ENCODE results near the gene DPM3. TPM values are rescaled to one million over a fixed set of nuclear protein-coding genes. Genes with fewer than 3 reads are reported as not detected.
"Not testable (repeated sequence)": the region's sequence is repeated elsewhere in the genome, so short reads cannot be mapped to it uniquely, and the experiment has no call there.

DPM3 gene
- total RNA-seq, 1 experiment from 2014 or later = 193 TPM

- not testable (repeated sequence) for H3K4me3 ChIP-seq (ENCODE audit: insufficient read depth, low read depth, low read length); H3K27me3 ChIP-seq (ENCODE audit: control insufficient read depth, insufficient read depth, low read length); DNase-seq; H3K36me3 ChIP-seq (replicated peaks; ENCODE audit: control insufficient read depth, insufficient read depth, low read length)
Observed at GRCh38 chr1:155155996-155156643, 15.8 kb upstream of the DPM3 start.

- Histone ChIP-seq H3K27me3 (ENCODE audit: control insufficient read depth, insufficient read depth, low read length) (no peaks in the 10 kb centered on the region), H3K36me3 (replicated peaks; ENCODE audit: control insufficient read depth, insufficient read depth, low read length) (no peaks in the 10 kb centered on the region), H3K4me3 (ENCODE audit: insufficient read depth, low read depth, low read length) (no peak overlapping the region)
- peak; percentile 24 for DNase-seq
Observed at GRCh38 chr1:155145491-155145890, 5.2 kb upstream of the DPM3 start.

GRCh38 chr1:155141749-155142148, 1.4 kb upstream of the DPM3 start:
- H3K27me3 ChIP-seq (ENCODE audit: control insufficient read depth, insufficient read depth, low read length) = no peaks in the 10 kb centered on the region
- DNase-seq = no peak
- H3K4me3 ChIP-seq (ENCODE audit: insufficient read depth, low read depth, low read length) = no peak overlapping the region
- H3K36me3 ChIP-seq (replicated peaks; ENCODE audit: control insufficient read depth, insufficient read depth, low read length) = peaks cover 2% of the 10 kb centered on the region; the same call in 1 of the 2 replicates

- no peak for DNase-seq
- H3K36me3 ChIP-seq (replicated peaks; ENCODE audit: control insufficient read depth, insufficient read depth, low read length) = peaks cover 2% of the 10 kb centered on the region; the same call in 1 of the 2 replicates
- peak overlapping the region; percentile 97 for H3K4me3 ChIP-seq (ENCODE audit: insufficient read depth, low read depth, low read length)
- no peaks in the 10 kb centered on the region for H3K27me3 ChIP-seq (ENCODE audit: control insufficient read depth, insufficient read depth, low read length)
Observed at GRCh38 chr1:155140630-155140953, 261 bp upstream of the DPM3 start.

- no peak for DNase-seq
- Histone ChIP-seq H3K36me3 (replicated peaks; ENCODE audit: control insufficient read depth, insufficient read depth, low read length) (peaks cover 2% of the 10 kb centered on the region; the same call in 1 of the 2 replicates), H3K4me3 (ENCODE audit: insufficient read depth, low read depth, low read length) (no peak overlapping the region), H3K27me3 (ENCODE audit: control insufficient read depth, insufficient read depth, low read length) (no peaks in the 10 kb centered on the region)
Observed at GRCh38 chr1:155137154-155137949, 3.0 kb downstream of the DPM3 start.

GRCh38 chr1:155136748-155137147, 3.6 kb downstream of the DPM3 start:
- peak; percentile 55 for DNase-seq
- Histone ChIP-seq H3K36me3 (replicated peaks; ENCODE audit: control insufficient read depth, insufficient read depth, low read length) (peaks cover 2% of the 10 kb centered on the region; the same call in 1 of the 2 replicates), H3K4me3 (ENCODE audit: insufficient read depth, low read depth, low read length) (peak overlapping the region; percentile 37), H3K27me3 (ENCODE audit: control insufficient read depth, insufficient read depth, low read length) (no peaks in the 10 kb centered on the region)

GRCh38 chr1:155135415-155136028, 4.8 kb downstream of the DPM3 start, which contains the start of gene SLC50A1:
SLC50A1 (plus strand) TSS chr1:155135852; CDS start chr1:155135912, 60 bp downstream.
- DNase-seq = peak; percentile 98
- peaks cover 3% of the 10 kb centered on the region for H3K36me3 ChIP-seq (replicated peaks; ENCODE audit: control insufficient read depth, insufficient read depth, low read length)
- peak within 1 kb of the TSS; percentile 87 for H3K4me3 ChIP-seq (ENCODE audit: insufficient read depth, low read depth, low read length)
- H3K27me3 ChIP-seq (ENCODE audit: control insufficient read depth, insufficient read depth, low read length) = peaks cover 1% of the 10 kb centered on the region; the same call in 1 of the 2 replicates

- peak; percentile 71 for DNase-seq
- H3K36me3 ChIP-seq (replicated peaks; ENCODE audit: control insufficient read depth, insufficient read depth, low read length) = peaks cover 3% of the 10 kb centered on the region
- H3K4me3 ChIP-seq (ENCODE audit: insufficient read depth, low read depth, low read length) = peak overlapping the region; percentile 87
Observed at GRCh38 chr1:155134880-155135414, 5.4 kb downstream of the DPM3 start.

GRCh38 chr1:155134322-155134721, 6.0 kb downstream of the DPM3 start:
- Histone ChIP-seq H3K27me3 (ENCODE audit: control insufficient read depth, insufficient read depth, low read length) (peaks cover 6% of the 10 kb centered on the region), H3K4me3 (ENCODE audit: insufficient read depth, low read depth, low read length) (no peak overlapping the region), H3K36me3 (replicated peaks; ENCODE audit: control insufficient read depth, insufficient read depth, low read length) (peaks cover 3% of the 10 kb centered on the region)
- DNase-seq = no peak

More at GRCh38 chr1:155134880-155135414, 5.4 kb downstream of the DPM3 start:
- H3K27me3 ChIP-seq (ENCODE audit: control insufficient read depth, insufficient read depth, low read length) = peaks cover 1% of the 10 kb centered on the region; the same call in 1 of the 2 replicates

GRCh38 chr1:155133799-155134281, 6.5 kb downstream of the DPM3 start:
- DNase-seq = no peak
- Histone ChIP-seq H3K36me3 (replicated peaks; ENCODE audit: control insufficient read depth, insufficient read depth, low read length) (peaks cover 3% of the 10 kb centered on the region), H3K27me3 (ENCODE audit: control insufficient read depth, insufficient read depth, low read length) (peaks cover 10% of the 10 kb centered on the region), H3K4me3 (ENCODE audit: insufficient read depth, low read depth, low read length) (no peak overlapping the region)

GRCh38 chr1:155131856-155132255, 8.5 kb downstream of the DPM3 start:
- peak; percentile 2 for DNase-seq
- Histone ChIP-seq H3K36me3 (replicated peaks; ENCODE audit: control insufficient read depth, insufficient read depth, low read length) (peaks cover 1% of the 10 kb centered on the region), H3K4me3 (ENCODE audit: insufficient read depth, low read depth, low read length) (no peak overlapping the region), H3K27me3 (ENCODE audit: control insufficient read depth, insufficient read depth, low read length) (peaks cover 29% of the 10 kb centered on the region)

- Histone ChIP-seq H3K36me3 (replicated peaks; ENCODE audit: control insufficient read depth, insufficient read depth, low read length) (peaks cover 1% of the 10 kb centered on the region), H3K4me3 (ENCODE audit: insufficient read depth, low read depth, low read length) (no peak overlapping the region), H3K27me3 (ENCODE audit: control insufficient read depth, insufficient read depth, low read length) (peaks cover 35% of the 10 kb centered on the region)
- peak; percentile 6 for DNase-seq
Observed at GRCh38 chr1:155131285-155131684, 9.0 kb downstream of the DPM3 start.

GRCh38 chr1:155130272-155131006, 9.9 kb downstream of the DPM3 start:
- Histone ChIP-seq H3K27me3 (ENCODE audit: control insufficient read depth, insufficient read depth, low read length) (peaks cover 44% of the 10 kb centered on the region), H3K36me3 (replicated peaks; ENCODE audit: control insufficient read depth, insufficient read depth, low read length) (peaks cover 1% of the 10 kb centered on the region), H3K4me3 (ENCODE audit: insufficient read depth, low read depth, low read length) (peak overlapping the region; percentile 22; the same call in 1 of the 2 replicates)
- DNase-seq = no peak
